Occipital lobe (tissue), 2 donors: ENCODE results near the gene NME3. TPM values are rescaled to one million over a fixed set of nuclear protein-coding genes. Genes with fewer than 3 reads are reported as not detected.
A peak's percentile ranks its signal among the peaks of the same experiment; 100 is the strongest.
"Not testable (repeated sequence)": the region's sequence is repeated elsewhere in the genome, so short reads cannot be mapped to it uniquely, and the experiment has no call there.

Experiments
- DNase-seq: peaks from one replicate; lab custom pipeline; 2025; lab: John Stamatoyannopoulos, UW
- total RNA-seq: library from RNA; depleted of rRNA; stranded (reverse); fragments of >200 nt; gene quantifications from one replicate; pipeline ENCODE4 v1.2.3, GENCODE V29; 2014

Gene NME3
- total RNA-seq = 26.2 TPM

- DNase-seq = peak; percentile 43
Measured at GRCh38 chr16:1771188-1771863, at the start of gene NME3. NME3 (minus strand) TSS chr16:1771543; CDS start chr16:1771534, 9 bp downstream.

GRCh38 chr16:1820946-1821290 lies 49.6 kb upstream of the NME3 start:
- DNase-seq = no peak

DNA sequence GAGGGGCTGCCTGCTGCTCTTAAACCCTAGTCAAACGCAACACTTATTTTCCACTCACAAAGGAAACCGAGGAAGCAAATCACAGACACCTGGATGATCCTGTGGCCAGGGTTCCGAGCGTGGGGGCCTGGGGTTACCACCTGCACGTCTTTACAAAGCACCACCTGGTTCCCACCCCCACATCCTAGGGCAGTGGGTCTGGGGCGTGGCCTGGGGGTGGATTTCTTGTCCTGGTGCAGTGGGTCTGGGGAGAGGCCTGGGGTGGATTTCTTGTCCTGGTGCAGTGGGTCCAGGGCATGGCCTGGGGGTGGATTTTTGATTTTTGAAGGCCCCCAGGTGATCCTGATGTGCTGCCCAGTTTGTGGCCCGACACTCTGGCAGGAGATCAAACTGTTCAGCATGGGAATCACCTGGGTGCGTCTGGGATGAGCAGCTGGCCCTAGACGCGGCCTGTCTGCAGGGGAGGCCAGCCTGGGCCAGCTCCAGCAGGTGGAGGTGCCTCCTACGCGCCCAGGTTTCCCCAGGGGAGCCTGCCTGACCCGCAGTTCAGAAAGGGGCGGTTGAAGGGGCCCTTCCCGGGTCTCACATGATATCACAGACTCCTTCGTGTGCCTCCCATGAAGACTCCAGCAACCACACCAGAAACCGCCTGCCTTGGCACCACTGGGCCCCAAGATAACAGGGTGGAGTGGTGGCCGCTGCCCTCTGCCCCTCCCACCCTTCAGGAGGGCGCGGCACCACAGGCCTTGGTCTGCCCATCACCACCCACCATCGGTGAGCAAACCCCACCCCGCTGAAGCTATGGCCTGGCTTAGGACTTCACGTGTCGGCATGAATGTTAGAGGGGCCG lies 49.0 kb upstream of the NME3 start:
- no peak for DNase-seq

DNA sequence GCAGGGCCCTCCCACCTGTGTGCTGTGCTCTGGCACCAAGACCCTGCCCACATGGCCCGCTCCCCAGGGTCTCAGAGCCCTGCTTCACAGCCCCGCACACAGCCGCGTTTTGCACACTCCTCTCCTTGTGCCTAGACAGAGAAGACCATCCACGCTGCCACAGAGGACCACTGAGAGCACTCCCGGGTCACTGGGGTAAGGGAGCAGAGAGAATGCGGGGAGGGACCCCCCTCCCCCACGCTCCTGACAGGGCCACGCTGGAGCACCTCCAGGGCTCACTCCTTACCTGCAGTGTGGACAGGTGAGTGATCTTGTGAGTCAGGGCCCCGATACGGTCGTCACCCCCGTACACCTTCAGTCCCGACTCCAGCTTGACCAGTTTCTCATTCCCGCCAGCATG lies 48.3 kb upstream of the NME3 start:
- no peak for DNase-seq

GRCh38 chr16:1818873-1819525 lies 47.7 kb upstream of the NME3 start:
- no peak for DNase-seq

DNA sequence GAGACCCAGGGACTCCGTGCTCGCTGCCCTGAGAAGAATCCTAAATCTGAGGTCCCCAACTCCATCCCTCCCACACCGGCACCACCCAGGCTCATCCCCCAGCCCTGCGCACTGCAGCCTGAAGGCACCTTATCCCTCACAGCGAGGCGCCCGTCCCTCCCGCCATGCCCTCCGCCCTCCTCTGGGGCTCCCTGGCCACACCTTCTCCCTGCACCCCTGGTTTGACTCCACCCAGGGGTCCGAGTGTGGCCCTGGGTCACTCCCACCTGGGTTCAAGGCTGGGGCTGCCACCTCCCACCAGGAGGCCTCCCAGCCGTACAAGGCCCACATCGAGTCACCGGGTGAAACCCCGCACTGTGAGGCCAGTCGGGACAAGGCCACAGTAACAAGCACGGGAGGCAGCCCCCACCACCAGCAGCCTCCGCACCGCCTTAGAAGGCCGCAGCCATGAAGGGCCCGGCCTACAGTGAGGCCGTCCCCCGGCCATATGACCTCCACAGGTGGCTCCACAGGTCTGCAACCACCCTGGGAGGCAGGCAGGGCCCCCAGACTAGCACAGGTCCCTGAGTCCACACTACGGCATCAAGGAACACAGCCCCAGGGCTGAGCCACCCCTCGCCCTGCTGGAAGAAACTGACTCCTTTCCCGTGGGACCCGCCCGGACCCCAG lies 47.0 kb upstream of the NME3 start:
- no peak for DNase-seq

- no peak for DNase-seq
Measured at GRCh38 chr16:1817716-1818115, 46.4 kb upstream of the NME3 start.

- no peak for DNase-seq
Measured at GRCh38 chr16:1817276-1817589, 45.9 kb upstream of the NME3 start.

DNA sequence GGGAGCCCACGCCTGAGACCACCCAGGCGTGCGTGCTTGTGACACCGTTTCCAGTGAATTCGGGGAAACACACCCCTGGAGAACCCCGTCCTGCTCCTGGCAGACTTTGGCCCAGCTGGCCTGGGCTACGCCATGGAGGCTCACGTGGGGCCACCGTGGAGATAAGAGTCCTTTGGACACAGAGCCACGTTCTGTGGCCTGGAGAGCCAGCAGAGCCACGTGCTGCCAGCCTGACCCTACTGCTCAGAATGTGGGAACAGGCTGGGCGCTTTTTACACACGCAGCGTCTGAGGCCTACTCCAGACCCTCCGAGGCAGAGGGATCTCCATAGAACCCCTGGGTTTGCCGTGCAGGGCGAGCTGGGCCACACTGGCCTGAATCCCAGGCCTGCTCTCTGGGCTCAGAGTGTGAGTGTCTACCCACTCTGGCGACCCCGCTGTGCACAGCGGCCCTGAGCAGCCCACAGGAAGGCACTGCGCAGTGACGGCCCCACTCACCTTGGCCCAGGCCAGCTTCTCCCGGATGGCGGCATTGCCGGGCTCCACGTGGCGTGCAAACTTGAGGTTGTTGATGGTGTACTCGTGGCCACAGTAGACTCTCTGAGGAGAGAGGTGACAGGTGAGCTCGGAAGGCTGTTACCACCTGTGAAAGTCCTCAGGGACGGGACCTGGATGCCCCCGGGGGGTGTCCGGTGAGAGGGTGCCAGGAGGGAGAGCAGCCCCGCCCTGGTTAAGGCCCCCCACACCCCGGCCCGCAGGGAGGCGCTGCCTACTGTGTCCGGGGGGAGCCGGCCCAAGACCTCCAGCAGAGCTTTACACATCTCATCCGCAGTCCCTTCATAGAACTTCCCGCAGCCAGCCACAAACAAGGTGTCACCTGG lies 45.3 kb upstream of the NME3 start:
- no peak for DNase-seq

- DNase-seq = no peak
Measured at GRCh38 chr16:1815461-1815860, 44.1 kb upstream of the NME3 start.

GRCh38 chr16:1812732-1813163 lies 41.4 kb upstream of the NME3 start:
- DNase-seq = peak; percentile 74

DNA sequence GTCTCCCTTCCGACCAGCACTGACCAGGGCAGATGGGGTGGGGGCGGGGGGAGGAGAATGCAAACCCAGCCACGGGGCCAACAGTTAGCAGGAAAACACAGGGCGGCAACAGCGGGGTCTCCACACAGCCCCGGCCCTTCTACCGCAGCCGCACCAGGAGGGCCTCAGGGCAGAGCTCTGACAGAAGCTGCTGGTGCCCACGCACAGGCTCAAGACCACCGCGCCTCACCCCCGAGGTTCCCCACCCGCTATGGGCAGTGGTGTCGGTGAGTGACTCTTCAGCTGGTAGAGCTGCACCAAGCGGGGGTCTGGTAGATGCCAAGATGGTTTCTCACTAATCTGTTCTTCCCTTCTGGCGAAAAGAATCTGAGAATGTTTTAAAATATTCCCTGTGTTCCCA lies 39.2 kb upstream of the NME3 start:
- no peak for DNase-seq

- no peak for DNase-seq
Measured at GRCh38 chr16:1810106-1810505, 38.8 kb upstream of the NME3 start.

DNA sequence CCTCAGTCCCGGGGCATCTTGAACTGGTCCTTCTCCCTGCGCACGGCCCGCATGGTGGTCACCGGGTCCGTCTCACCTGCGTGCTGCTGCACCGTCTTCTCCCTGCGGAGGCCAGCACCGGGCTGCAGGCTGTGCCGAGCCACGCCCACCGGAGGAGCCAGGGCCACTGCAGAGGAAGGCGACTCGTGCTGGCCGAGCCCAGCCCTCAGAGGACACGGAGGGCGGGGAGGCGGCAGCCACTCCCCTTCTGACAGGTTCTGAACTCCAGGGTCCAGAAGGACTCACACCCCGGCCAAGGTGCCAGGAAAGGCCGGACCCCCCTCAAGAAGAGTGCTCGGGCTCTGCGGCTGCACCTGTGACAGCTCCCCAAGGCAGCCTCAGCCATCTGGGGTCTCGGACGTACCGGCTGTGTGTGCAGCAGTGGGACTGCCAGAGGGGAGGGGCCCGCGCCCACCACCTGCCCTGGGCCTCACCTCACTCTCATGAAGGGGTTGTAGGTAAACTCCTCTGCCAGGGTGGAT lies 38.0 kb upstream of the NME3 start:
- DNase-seq = no peak

GRCh38 chr16:1808691-1809090 lies 37.3 kb upstream of the NME3 start:
- no peak for DNase-seq

- DNase-seq = no peak
Measured at GRCh38 chr16:1807626-1808025, 36.3 kb upstream of the NME3 start.

GRCh38 chr16:1800701-1801100 lies 29.4 kb upstream of the NME3 start:
- no peak for DNase-seq

- DNase-seq = not testable (repeated sequence)
Measured at GRCh38 chr16:1799263-1799662, 27.9 kb upstream of the NME3 start.

- no peak for DNase-seq
Measured at GRCh38 chr16:1794908-1795666, 23.7 kb upstream of the NME3 start.

DNA sequence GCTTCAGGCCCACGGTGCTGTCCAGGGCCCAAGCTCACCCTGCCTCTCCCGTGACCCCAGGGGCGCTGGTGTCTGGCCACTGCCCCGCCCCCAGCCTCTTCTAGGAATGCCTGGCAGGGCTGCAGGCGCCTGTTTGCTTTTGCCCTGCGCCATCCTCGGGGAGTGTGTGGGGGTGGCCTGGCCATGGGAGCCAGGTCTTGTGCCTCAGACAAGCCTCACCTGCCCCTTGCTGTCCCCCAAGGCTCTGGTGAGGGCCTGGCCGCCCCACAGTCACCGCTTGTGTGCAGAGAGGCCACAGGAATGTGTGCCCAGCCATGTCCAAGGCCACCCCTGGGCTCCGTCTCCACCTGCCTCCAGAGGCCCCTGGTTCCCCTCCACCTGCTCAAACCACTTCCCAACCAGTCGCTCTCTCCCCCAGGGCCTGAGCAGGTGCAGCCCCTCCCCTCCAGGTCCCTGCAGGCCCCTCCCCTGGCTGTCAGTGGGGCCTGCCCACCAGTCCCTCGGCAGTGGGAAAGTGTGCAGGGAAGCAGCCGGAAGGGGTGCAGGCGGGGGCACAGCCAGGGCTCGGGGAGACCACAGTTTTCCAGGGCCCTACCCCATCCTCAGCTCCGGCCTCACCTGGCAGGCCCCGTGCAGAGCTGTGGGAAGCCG lies 23.0 kb upstream of the NME3 start:
- no peak for DNase-seq
